ENCODE data around the gene DRD4.

- TF ChIP-seq, protein P1, sequence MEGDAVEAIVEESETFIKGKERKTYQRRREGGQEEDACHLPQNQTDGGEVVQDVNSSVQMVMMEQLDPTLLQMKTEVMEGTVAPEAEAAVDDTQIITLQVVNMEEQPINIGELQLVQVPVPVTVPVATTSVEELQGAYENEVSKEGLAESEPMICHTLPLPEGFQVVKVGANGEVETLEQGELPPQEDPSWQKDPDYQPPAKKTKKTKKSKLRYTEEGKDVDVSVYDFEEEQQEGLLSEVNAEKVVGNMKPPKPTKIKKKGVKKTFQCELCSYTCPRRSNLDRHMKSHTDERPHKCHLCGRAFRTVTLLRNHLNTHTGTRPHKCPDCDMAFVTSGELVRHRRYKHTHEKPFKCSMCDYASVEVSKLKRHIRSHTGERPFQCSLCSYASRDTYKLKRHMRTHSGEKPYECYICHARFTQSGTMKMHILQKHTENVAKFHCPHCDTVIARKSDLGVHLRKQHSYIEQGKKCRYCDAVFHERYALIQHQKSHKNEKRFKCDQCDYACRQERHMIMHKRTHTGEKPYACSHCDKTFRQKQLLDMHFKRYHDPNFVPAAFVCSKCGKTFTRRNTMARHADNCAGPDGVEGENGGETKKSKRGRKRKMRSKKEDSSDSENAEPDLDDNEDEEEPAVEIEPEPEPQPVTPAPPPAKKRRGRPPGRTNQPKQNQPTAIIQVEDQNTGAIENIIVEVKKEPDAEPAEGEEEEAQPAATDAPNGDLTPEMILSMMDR (IDR thresholded peaks at IDR 0.05), result no peak
- no peak for TF ChIP-seq EZH2 (IDR thresholded peaks at IDR 0.05; ENCODE audit: borderline replicate concordance, insufficient read depth, low read depth, low read length, poor library complexity, severe bottlenecking)
These were observed 43.9 kb downstream of the DRD4 start for GRCh38 chr11:680970-681369.

All from B cell (primary cell).